Measurements from ENCODE around the gene ADGRD1. TPM values are rescaled to one million over a fixed set of nuclear protein-coding genes. Genes with fewer than 3 reads are reported as not detected.

ADGRD1 gene
- total and polyA plus RNA-seq, 2 of the 8 experiments (the other 6 are each of a cell fraction or from before 2014, with no cell fraction given) = 0.36 to 0.48 TPM

DNA sequence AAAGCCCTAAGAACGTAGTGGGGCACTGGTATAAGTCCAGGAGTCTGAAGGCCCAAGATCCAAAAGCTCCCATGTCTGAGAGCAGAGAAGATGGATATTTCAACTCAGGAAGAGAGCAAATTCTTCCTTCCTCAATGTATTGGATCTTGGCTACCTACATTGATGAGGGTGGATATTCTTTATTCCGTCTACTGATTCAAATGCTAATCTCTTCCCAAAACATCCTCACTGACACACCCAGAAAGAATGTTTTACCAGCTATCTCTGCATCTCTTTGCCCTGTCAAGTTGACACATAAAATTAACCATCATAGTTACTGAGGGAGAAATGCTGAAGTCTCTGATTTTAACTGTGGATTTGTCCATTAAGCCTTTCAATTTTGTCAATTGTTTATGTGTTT is 16.6 kb upstream of the ADGRD1 start:
- Histone ChIP-seq H3K27ac (ENCODE audit: low read depth, low read length) (no peak overlapping the region), H4K5ac (ENCODE audit: insufficient read length, low read depth, low read length) (no peak overlapping the region), H3K56ac (replicated peaks; ENCODE audit: insufficient read length, low read depth, low read length) (no peak overlapping the region), H3K79me2 (ENCODE audit: control insufficient read depth in 1 of 2, insufficient read depth in 2 of 2, low read length in 2 of 2) (no peaks in the 10 kb centered on the region), H3K4me3 (ENCODE audit: extremely low read depth in 1 of 4, insufficient read depth in 2 of 4, low read depth in 3 of 4, low read length in 4 of 4) (no peak overlapping the region), H3K23ac (ENCODE audit: insufficient read length) (no peak overlapping the region), H2AK5ac (ENCODE audit: low read depth, low read length) (no peak overlapping the region), H4K91ac (replicated peaks; ENCODE audit: insufficient read length, low read length) (no peak overlapping the region), H2BK15ac (ENCODE audit: low read length) (no peak overlapping the region), H3K4me2 (ENCODE audit: insufficient read depth in 1 of 2, low read depth in 2 of 2, low read length in 2 of 2) (no peak overlapping the region), H4K8ac (ENCODE audit: extremely low read depth, insufficient read depth, low read length) (no peak overlapping the region), H2BK12ac (ENCODE audit: low read depth, low read length) (no peak overlapping the region), H3K79me1 (ENCODE audit: low read depth, low read length) (no peaks in the 10 kb centered on the region), H3K4ac (replicated peaks; ENCODE audit: insufficient read length, low read depth, low read length) (no peak overlapping the region), H3K18ac (ENCODE audit: extremely low read depth, low read length) (no peak overlapping the region), H3K27me3 (replicated peaks in 1 of 4; ENCODE audit: control insufficient read depth in 3 of 4, extremely low read depth in 1 of 4, insufficient read depth in 3 of 4, low read length in 3 of 4) (peaks cover 0 to 2% (median 0%) of the 10 kb centered on the region in 4 experiments; a peak in 1 of 7 replicates), H4K20me1 (replicated peaks in 1 of 2; ENCODE audit: control insufficient read depth in 1 of 2, insufficient read depth in 2 of 2, low read length in 2 of 2) (no peaks in the 10 kb centered on the region), H3K9ac (replicated peaks in 1 of 4; ENCODE audit: extremely low read depth in 1 of 4, low read depth in 3 of 4, low read length in 3 of 4) (no peak overlapping the region), H2BK120ac (replicated peaks; ENCODE audit: low read depth, low read length) (no peak overlapping the region), H2BK20ac (ENCODE audit: low read length) (no peak overlapping the region), H2BK5ac (ENCODE audit: low read depth, low read length) (no peak overlapping the region), H2AFZ (ENCODE audit: low read length) (no peak overlapping the region), H3K23me2 (ENCODE audit: low read depth, low read length) (no peaks in the 10 kb centered on the region), H3K9me3 (ENCODE audit: insufficient read depth in 2 of 2, low read depth in 1 of 2, low read length in 1 of 2) (no peaks in the 10 kb centered on the region), H3K4me1 (replicated peaks in 1 of 4; ENCODE audit: control insufficient read depth in 3 of 4, insufficient read depth in 4 of 4, low read length in 3 of 4) (no peaks in the 10 kb centered on the region), H3K14ac (ENCODE audit: insufficient read length) (no peak overlapping the region), H3K36me3 (ENCODE audit: control insufficient read depth in 2 of 4, insufficient read depth in 4 of 4, low read length in 3 of 4) (no peaks in the 10 kb centered on the region)
- CTCF ChIA-PET (ENCODE audit: partially characterized antibody) = interaction anchor here (1.4 kb wide), 1 partner anchor 10 kb away, joined by 4 read pairs; no protein-coding TSS in a partner anchor
- DNase-seq (ENCODE audit: low read depth in 1 of 2, low spot score in 2 of 2) = no peak
- TF ChIP-seq KDM5A (IDR thresholded peaks at IDR 0.05; ENCODE audit: low read length) = no peak
- no peak for TF ChIP-seq BACH1 (IDR thresholded peaks at IDR 0.05; ENCODE audit: low read length)
- no peak for TF ChIP-seq TCF12 (IDR thresholded peaks at IDR 0.05; ENCODE audit: low read depth, low read length)
- TF ChIP-seq RFX5 (IDR thresholded peaks at IDR 0.05; ENCODE audit: borderline replicate concordance, low read depth, low read length) = no peak
- no peak for TF ChIP-seq KDM4A (IDR thresholded peaks at IDR 0.05; ENCODE audit: low read depth, low read length, severe bottlenecking)
- no peak for TF ChIP-seq GTF2F1 (IDR thresholded peaks at IDR 0.05; ENCODE audit: borderline replicate concordance, low read depth, low read length)
- POLR2A ChIA-PET (ENCODE audit: partially characterized antibody) = no interaction called here
- 87% methylated on average over 2 of the region's 2 CpGs; no CpG with 5 or more reads in 1 of the 2 experiments for WGBS, 2 experiments (ENCODE audit: extremely low coverage in 1 of 2, insufficient coverage in 1 of 2, insufficient read length in 1 of 2, insufficient replicate concordance in 2 of 2, low coverage in 1 of 2, low lambda C conversion rate in 2 of 2, missing lambda C conversion rate in 1 of 2)
- no peak for FAIRE-seq

Measured in H1 (cell line).